Measurements from ENCODE around the gene AQP7.

DNA sequence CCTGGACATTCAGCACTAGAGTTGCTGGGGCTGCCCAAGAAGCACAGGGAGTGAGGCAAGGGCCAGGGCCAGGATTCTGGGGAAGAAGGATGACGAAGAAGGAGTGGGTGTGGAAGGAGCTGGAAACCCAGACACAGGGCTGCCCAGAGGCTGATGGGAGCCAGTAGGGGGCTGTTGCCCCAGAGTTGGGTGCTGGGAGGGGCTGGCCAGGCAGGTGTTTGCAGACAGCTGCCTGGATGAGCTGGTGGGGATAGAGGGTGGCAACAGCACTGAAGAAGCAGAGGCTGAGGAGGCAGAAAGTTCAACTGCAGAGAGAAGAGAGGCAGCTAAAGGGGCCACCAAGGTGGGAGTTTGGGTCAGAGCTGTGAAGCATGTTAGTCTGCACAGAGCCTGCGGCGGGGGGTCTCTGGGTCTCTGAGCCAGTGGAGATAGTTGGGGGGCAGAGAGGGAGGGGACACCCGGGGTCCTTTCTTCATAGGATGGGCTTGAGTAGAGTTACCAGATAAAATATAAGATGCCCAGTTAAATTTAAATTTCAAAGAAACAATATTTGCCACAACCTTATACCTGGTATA is 2.5 kb upstream of the AQP7 start:
- TF ChIP-seq, protein P1, sequence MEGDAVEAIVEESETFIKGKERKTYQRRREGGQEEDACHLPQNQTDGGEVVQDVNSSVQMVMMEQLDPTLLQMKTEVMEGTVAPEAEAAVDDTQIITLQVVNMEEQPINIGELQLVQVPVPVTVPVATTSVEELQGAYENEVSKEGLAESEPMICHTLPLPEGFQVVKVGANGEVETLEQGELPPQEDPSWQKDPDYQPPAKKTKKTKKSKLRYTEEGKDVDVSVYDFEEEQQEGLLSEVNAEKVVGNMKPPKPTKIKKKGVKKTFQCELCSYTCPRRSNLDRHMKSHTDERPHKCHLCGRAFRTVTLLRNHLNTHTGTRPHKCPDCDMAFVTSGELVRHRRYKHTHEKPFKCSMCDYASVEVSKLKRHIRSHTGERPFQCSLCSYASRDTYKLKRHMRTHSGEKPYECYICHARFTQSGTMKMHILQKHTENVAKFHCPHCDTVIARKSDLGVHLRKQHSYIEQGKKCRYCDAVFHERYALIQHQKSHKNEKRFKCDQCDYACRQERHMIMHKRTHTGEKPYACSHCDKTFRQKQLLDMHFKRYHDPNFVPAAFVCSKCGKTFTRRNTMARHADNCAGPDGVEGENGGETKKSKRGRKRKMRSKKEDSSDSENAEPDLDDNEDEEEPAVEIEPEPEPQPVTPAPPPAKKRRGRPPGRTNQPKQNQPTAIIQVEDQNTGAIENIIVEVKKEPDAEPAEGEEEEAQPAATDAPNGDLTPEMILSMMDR (tag by site-specific recombination; IDR thresholded peaks at IDR 0.05): no peak
- TF ChIP-seq ZSCAN30 (tag by site-specific recombination; IDR thresholded peaks at IDR 0.05) (no peak), ZNF292 (tag by site-specific recombination; IDR thresholded peaks at IDR 0.05; ENCODE audit: borderline replicate concordance, low read depth) (no peak), ZNF747 (tag by site-specific recombination; IDR thresholded peaks at IDR 0.05) (no peak), ZNF530 (tag by site-specific recombination; IDR thresholded peaks at IDR 0.05; ENCODE audit: low read depth) (no peak), ZNF416 (tag by site-specific recombination; IDR thresholded peaks at IDR 0.05) (no peak), ZNF121 (tag by site-specific recombination; IDR thresholded peaks at IDR 0.05) (no peak), KLF10 (tag by site-specific recombination; IDR thresholded peaks at IDR 0.05) (no peak), ZNF561 (tag by site-specific recombination; IDR thresholded peaks at IDR 0.05; ENCODE audit: borderline replicate concordance) (no peak), ZBTB21 (tag by site-specific recombination; IDR thresholded peaks at IDR 0.05) (no peak), ZFP69B (tag by site-specific recombination; IDR thresholded peaks at IDR 0.05) (no peak), ZFP3 (tag by site-specific recombination; IDR thresholded peaks at IDR 0.05; ENCODE audit: low read depth) (no peak)
- TF ChIP-seq, protein P2, sequence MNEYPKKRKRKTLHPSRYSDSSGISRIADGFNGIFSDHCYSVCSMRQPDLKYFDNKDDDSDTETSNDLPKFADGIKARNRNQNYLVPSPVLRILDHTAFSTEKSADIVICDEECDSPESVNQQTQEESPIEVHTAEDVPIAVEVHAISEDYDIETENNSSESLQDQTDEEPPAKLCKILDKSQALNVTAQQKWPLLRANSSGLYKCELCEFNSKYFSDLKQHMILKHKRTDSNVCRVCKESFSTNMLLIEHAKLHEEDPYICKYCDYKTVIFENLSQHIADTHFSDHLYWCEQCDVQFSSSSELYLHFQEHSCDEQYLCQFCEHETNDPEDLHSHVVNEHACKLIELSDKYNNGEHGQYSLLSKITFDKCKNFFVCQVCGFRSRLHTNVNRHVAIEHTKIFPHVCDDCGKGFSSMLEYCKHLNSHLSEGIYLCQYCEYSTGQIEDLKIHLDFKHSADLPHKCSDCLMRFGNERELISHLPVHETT (tag by site-specific recombination; IDR thresholded peaks at IDR 0.05): no peak

Measured in HEK293 (cell line).